PC-3 (cell line): ENCODE measurements around the gene CHMP4B. TPM values are rescaled to one million over a fixed set of nuclear protein-coding genes. Genes with fewer than 3 reads are reported as not detected.

Experiments
- ATAC-seq: fragments of 200-7000 bp; cut with Tn5 transposase; 2 replicates; pipeline ENCODE4 v1.9.1; 2020; ENCODE audit warnings: mild to moderate bottlenecking, moderate library complexity
- BruUV-seq: library from RNA; stranded (reverse); fragments of 400-500 nt; replicated peaks from 2 replicates; lab custom pipeline; 2021; lab: Mats Ljungman, UMichigan
- CTCF ChIA-PET: fragments of 300-600 bp; sonication (Branson Sonifier 250); formaldehyde crosslinking; loops from one replicate; lab custom pipeline; 2022; ENCODE audit warnings: antibody characterized with exemption; lab: Charles Lee
- POLR2A ChIA-PET: fragments of 300-600 bp; sonication (Branson Sonifier 250); formaldehyde crosslinking; loops from one replicate; lab custom pipeline; 2022; ENCODE audit warnings: antibody characterized with exemption; ENCODE audit not compliant: unreplicated experiment; lab: Charles Lee
- DNase-seq: peaks from one replicate; pipeline ENCODE4 v3.0.0-alpha.2; 2015
- H2AFZ ChIP-seq: fragments of 300-600 bp; sonication (generic); 2 replicates; pipeline ENCODE4 v1.6.0; 2016; ENCODE audit warnings: antibody characterized with exemption, low read length
- H3F3A ChIP-seq: fragments of 300-600 bp; sonication (generic); one replicate; pipeline ENCODE4 v1.6.0; 2017; ENCODE audit warnings: antibody characterized with exemption, low read length, control low read depth, mild to moderate bottlenecking; ENCODE audit not compliant: unreplicated experiment
- H3K27ac ChIP-seq: fragments of 300-600 bp; sonication (generic); 2 replicates; pipeline ENCODE4 v1.5.1; 2016; ENCODE audit warnings: mild to moderate bottlenecking, low read length
- H3K27me3 ChIP-seq: fragments of 300-600 bp; sonication (generic); 2 replicates; pipeline ENCODE4 v1.6.1; 2016; ENCODE audit warnings: low read length, mixed read lengths
- H3K36me3 ChIP-seq: fragments of 300-600 bp; sonication (generic); 2 replicates; pipeline ENCODE4 v1.6.1; 2016; ENCODE audit warnings: low read depth, mixed run types, low read length, mixed read lengths
- H3K4me1 ChIP-seq: fragments of 300-600 bp; sonication (generic); 2 replicates; pipeline ENCODE4 v1.5.1; 2016; ENCODE audit warnings: low read length; ENCODE audit not compliant: insufficient read depth
- H3K4me2 ChIP-seq: fragments of 300-600 bp; sonication (generic); 2 replicates; pipeline ENCODE4 v1.6.0; 2016; ENCODE audit warnings: low read length
- H3K4me3 ChIP-seq: fragments of 300-600 bp; sonication (generic); 2 replicates; pipeline ENCODE4 v1.5.1; 2016; ENCODE audit warnings: mild to moderate bottlenecking, low read length, mixed read lengths
- H3K79me2 ChIP-seq: fragments of 300-600 bp; sonication (generic); 2 replicates; pipeline ENCODE4 v1.6.1; 2017; ENCODE audit warnings: low read length, mixed read lengths
- H3K9ac ChIP-seq: fragments of 300-600 bp; sonication (generic); 2 replicates; pipeline ENCODE4 v1.6.0; 2016; ENCODE audit warnings: mild to moderate bottlenecking, low read length
- H3K9me2 ChIP-seq: fragments of 300-600 bp; sonication (generic); replicated peaks from 2 replicates; pipeline ENCODE4 v1.6.1; 2016; ENCODE audit warnings: mixed run types, low read length, mixed read lengths
- H3K9me3 ChIP-seq: fragments of 300-600 bp; sonication (generic); 2 replicates; pipeline ENCODE4 v1.6.1; 2016; ENCODE audit warnings: low read length, mixed read lengths
- H4K20me1 ChIP-seq: fragments of 300-600 bp; sonication (generic); 2 replicates; pipeline ENCODE4 v1.6.1; 2016; ENCODE audit warnings: low read length, mixed read lengths
- CTCF ChIP-seq: fragments of 300-600 bp; sonication (generic); conservative IDR thresholded peaks from 2 replicates; pipeline ENCODE4 v1.5.1; 2017; ENCODE audit warnings: antibody characterized with exemption, low read depth, mild to moderate bottlenecking, low read length
- EZH2 ChIP-seq: fragments of 300-600 bp; sonication (generic); IDR thresholded peaks from one replicate; pipeline ENCODE4 v1.6.1; 2017; ENCODE audit warnings: antibody characterized with exemption, mild to moderate bottlenecking, low read length; ENCODE audit not compliant: unreplicated experiment
- EZH2phosphoT487 ChIP-seq: fragments of 300-600 bp; sonication (generic); IDR thresholded peaks from 2 replicates; pipeline ENCODE4 v1.6.1; 2018; ENCODE audit warnings: mild to moderate bottlenecking, antibody characterized with exemption, low read length, borderline replicate concordance
- intact Hi-C: fragments of 100-400 bp; cut with micrococcal nuclease; formaldehyde crosslinking; loops from 2 replicates; pipeline ENCODE4 v1.9.0; 2023
- total RNA-seq: library from RNA; depleted of rRNA; stranded (reverse); fragments of >200 nt; gene quantifications from 2 replicates; pipeline ENCODE4 v1.2.3, GENCODE V29; 2014

The CHMP4B gene
- total RNA-seq, 1 experiment from 2014 or later: 68.8 TPM

GRCh38 chr20:33841436-33841799 is 30.3 kb downstream of the CHMP4B start:
- H3K4me3 ChIP-seq: no peak overlapping the region
- CTCF ChIA-PET: no interaction called here
- H3K9me2 ChIP-seq: no peaks in the 10 kb centered on the region
- no TSS peak for BruUV-seq
- H3K27ac ChIP-seq: no peak overlapping the region
- no peaks in the 10 kb centered on the region for H3F3A ChIP-seq
- H3K4me1 ChIP-seq: peaks cover 15% of the 10 kb centered on the region; the same call in 1 of the 2 replicates
- TF ChIP-seq EZH2phosphoT487 (no peak), EZH2 (no peak), CTCF (no peak)
- POLR2A ChIA-PET: no interaction called here
- H4K20me1 ChIP-seq: peaks cover 30% of the 10 kb centered on the region
- H3K9ac ChIP-seq: no peak overlapping the region
- no peak overlapping the region for H3K4me2 ChIP-seq
- no peak for ATAC-seq
- H3K36me3 ChIP-seq: no peaks in the 10 kb centered on the region
- H3K9me3 ChIP-seq: no peaks in the 10 kb centered on the region
- H2AFZ ChIP-seq: no peak overlapping the region
- peaks cover 99% of the 10 kb centered on the region for H3K79me2 ChIP-seq
- intact Hi-C loops: no loop called here
- no peaks in the 10 kb centered on the region for H3K27me3 ChIP-seq
- DNase-seq: no peak

- POLR2A ChIA-PET: no interaction called here
- ATAC-seq: no peak
- intact Hi-C loops: no loop called here
Measured at GRCh38 chr20:33842346-33842745, 31.2 kb downstream of the CHMP4B start.

GRCh38 chr20:33843050-33843449 is 31.9 kb downstream of the CHMP4B start:
- Histone ChIP-seq H3K9me3 (no peaks in the 10 kb centered on the region), H3K27ac (no peak overlapping the region), H3F3A (no peaks in the 10 kb centered on the region), H3K79me2 (peaks cover 99% of the 10 kb centered on the region), H3K36me3 (no peaks in the 10 kb centered on the region), H3K4me2 (no peak overlapping the region), H3K9ac (no peak overlapping the region), H3K4me3 (no peak overlapping the region), H2AFZ (no peak overlapping the region), H3K9me2 (no peaks in the 10 kb centered on the region), H3K4me1 (peaks cover 15% of the 10 kb centered on the region; the same call in 1 of the 2 replicates), H3K27me3 (no peaks in the 10 kb centered on the region), H4K20me1 (peaks cover 29% of the 10 kb centered on the region)
- ChIA-PET POLR2A (no interaction called here), CTCF (no interaction called here)
- DNase-seq (no peak), ATAC-seq (no peak)
- intact Hi-C loops: no loop called here
- TF ChIP-seq CTCF (no peak), EZH2phosphoT487 (no peak), EZH2 (no peak)
- BruUV-seq: no TSS peak

More at GRCh38 chr20:33842346-33842745, 31.2 kb downstream of the CHMP4B start:
- CTCF ChIA-PET: no interaction called here
- no peak overlapping the region for H3K4me3 ChIP-seq
- H4K20me1 ChIP-seq: peaks cover 33% of the 10 kb centered on the region
- no peaks in the 10 kb centered on the region for H3K9me2 ChIP-seq
- H2AFZ ChIP-seq: no peak overlapping the region
- peaks cover 99% of the 10 kb centered on the region for H3K79me2 ChIP-seq
- no TSS peak for BruUV-seq
- no peak overlapping the region for H3K27ac ChIP-seq
- no peak for DNase-seq
- no peak overlapping the region for H3K4me2 ChIP-seq
- no peaks in the 10 kb centered on the region for H3F3A ChIP-seq
- no peaks in the 10 kb centered on the region for H3K9me3 ChIP-seq
- no peaks in the 10 kb centered on the region for H3K36me3 ChIP-seq
- no peak for TF ChIP-seq CTCF
- TF ChIP-seq EZH2phosphoT487: no peak
- TF ChIP-seq EZH2: no peak
- no peaks in the 10 kb centered on the region for H3K27me3 ChIP-seq
- no peak overlapping the region for H3K9ac ChIP-seq
- H3K4me1 ChIP-seq: peaks cover 15% of the 10 kb centered on the region; the same call in 1 of the 2 replicates
